Stomach (tissue), 4 donors: ENCODE results near the gene IRF2.

ENCODE experiments used
- CTCF ChIP-seq, 7 experiments: fragments of 450-650 bp in 4 of 7; fragments of 200-600 bp in 3 of 7; sonication (generic) in 3 of 7; IDR thresholded peaks; one replicate each; pipeline ENCODE4 v1.5.1; 2016 to 2019; ENCODE audit warnings: antibody characterized with exemption in 7 of 7, control low read depth in 2 of 7, mild to moderate bottlenecking in 1 of 7
- POLR2A ChIP-seq, 4 donors: fragments of 450-650 bp; IDR thresholded peaks; one replicate each; pipeline ENCODE4 v1.6.1; 2016; ENCODE audit warnings: antibody characterized with exemption in 4 of 4, control low read depth in 2 of 4, mild to moderate bottlenecking in 1 of 4, moderate library complexity in 1 of 4

- TF ChIP-seq CTCF (IDR thresholded peaks at IDR 0.05) (no peak), POLR2A (IDR thresholded peaks at IDR 0.05) (no peak)
Measured at GRCh38 chr4:184356366-184356765, 118.0 kb downstream of the IRF2 start.
